Measurements from ENCODE around the gene S100A6.

S100A6 gene

DNA sequence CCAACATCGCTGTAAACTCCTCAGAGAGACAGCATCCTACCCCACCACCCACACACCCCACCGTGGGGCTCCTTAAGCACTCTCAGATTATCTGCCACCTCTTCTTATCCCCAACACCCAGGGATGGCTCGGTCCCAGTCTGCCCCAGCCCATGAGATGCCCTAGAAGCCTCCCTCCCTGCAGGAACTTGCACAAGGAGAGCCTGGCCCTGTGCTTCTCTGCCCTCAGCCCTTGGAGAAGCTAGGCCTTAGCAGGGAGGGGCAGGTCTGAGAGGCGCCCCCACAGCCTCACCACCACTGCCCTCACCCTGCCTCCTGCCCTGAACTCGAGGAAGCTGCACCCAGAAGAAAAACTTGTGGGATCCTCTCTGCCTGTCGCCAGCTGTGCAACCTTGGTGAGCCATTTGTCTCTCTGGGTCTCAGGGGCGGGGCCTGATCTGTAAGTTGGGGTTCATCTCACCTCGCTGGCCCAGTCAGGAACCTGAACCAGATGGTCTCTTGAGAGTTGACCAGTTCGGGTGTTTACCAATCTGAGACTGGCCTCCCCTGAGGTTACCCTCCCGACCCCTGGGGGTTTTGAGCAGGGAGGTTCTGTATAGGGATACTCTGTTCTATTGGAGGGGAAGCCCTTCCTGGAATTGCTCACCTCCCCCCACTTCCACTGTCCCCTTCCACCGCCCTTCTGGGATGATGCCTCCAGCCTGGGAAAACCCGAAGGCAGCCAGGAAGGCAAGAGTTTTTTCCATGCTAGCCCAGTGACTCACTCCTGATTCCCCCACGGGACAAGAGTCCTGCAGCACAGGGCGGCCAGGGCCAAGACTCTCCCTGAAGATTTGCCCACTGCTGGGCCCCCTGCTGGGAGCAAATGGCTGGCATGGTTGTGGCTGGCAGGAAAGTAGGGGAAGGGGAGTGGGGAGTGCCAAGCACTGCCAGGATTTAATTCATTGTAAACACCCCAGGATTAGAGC is 13.2 kb upstream of the S100A6 start, which contains the start of gene S100A3:
Gene S100A3 (minus strand): TSS at position 537 of the 967 bp plus-strand sequence. CDS start 773 bp downstream, outside the sequence.
- H3K36me3 ChIP-seq (ENCODE audit: low read length), result no peaks in the 10 kb centered on the region
- H3K9me3 ChIP-seq (ENCODE audit: insufficient read depth, low read length), result no peaks in the 10 kb centered on the region
- H3K27me3 ChIP-seq (ENCODE audit: low read length), result no peaks in the 10 kb centered on the region
- no peak within 1 kb of the TSS for H3K4me3 ChIP-seq (ENCODE audit: insufficient read depth, low read length, poor library complexity, severe bottlenecking)
- no peaks in the 10 kb centered on the region for H3K9me2 ChIP-seq (replicated peaks; ENCODE audit: insufficient read depth, low read length)
- H2AFZ ChIP-seq (ENCODE audit: low read depth, low read length, severe bottlenecking), result no peak within 1 kb of the TSS
- H4K20me1 ChIP-seq (ENCODE audit: low read depth, low read length), result no peaks in the 10 kb centered on the region
- H3K27ac ChIP-seq (ENCODE audit: low read depth, low read length), result no peak within 1 kb of the TSS
- H3F3A ChIP-seq (ENCODE audit: insufficient read depth), result no peaks in the 10 kb centered on the region
- no peak for TF ChIP-seq EZH2phosphoT487 (conservative IDR thresholded peaks at IDR 0.05; ENCODE audit: low read length)
- TF ChIP-seq, protein P1, sequence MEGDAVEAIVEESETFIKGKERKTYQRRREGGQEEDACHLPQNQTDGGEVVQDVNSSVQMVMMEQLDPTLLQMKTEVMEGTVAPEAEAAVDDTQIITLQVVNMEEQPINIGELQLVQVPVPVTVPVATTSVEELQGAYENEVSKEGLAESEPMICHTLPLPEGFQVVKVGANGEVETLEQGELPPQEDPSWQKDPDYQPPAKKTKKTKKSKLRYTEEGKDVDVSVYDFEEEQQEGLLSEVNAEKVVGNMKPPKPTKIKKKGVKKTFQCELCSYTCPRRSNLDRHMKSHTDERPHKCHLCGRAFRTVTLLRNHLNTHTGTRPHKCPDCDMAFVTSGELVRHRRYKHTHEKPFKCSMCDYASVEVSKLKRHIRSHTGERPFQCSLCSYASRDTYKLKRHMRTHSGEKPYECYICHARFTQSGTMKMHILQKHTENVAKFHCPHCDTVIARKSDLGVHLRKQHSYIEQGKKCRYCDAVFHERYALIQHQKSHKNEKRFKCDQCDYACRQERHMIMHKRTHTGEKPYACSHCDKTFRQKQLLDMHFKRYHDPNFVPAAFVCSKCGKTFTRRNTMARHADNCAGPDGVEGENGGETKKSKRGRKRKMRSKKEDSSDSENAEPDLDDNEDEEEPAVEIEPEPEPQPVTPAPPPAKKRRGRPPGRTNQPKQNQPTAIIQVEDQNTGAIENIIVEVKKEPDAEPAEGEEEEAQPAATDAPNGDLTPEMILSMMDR (IDR thresholded peaks at IDR 0.05; ENCODE audit: insufficient read depth, low read length, poor library complexity, severe bottlenecking), result no peak
- H3K4me2 ChIP-seq (ENCODE audit: low read depth, low read length, poor library complexity, severe bottlenecking), result no peak within 1 kb of the TSS
- H3K79me2 ChIP-seq (ENCODE audit: insufficient read depth, low read length), result no peaks in the 10 kb centered on the region
- no peak within 1 kb of the TSS for H3K9ac ChIP-seq (ENCODE audit: low read length)

DNA sequence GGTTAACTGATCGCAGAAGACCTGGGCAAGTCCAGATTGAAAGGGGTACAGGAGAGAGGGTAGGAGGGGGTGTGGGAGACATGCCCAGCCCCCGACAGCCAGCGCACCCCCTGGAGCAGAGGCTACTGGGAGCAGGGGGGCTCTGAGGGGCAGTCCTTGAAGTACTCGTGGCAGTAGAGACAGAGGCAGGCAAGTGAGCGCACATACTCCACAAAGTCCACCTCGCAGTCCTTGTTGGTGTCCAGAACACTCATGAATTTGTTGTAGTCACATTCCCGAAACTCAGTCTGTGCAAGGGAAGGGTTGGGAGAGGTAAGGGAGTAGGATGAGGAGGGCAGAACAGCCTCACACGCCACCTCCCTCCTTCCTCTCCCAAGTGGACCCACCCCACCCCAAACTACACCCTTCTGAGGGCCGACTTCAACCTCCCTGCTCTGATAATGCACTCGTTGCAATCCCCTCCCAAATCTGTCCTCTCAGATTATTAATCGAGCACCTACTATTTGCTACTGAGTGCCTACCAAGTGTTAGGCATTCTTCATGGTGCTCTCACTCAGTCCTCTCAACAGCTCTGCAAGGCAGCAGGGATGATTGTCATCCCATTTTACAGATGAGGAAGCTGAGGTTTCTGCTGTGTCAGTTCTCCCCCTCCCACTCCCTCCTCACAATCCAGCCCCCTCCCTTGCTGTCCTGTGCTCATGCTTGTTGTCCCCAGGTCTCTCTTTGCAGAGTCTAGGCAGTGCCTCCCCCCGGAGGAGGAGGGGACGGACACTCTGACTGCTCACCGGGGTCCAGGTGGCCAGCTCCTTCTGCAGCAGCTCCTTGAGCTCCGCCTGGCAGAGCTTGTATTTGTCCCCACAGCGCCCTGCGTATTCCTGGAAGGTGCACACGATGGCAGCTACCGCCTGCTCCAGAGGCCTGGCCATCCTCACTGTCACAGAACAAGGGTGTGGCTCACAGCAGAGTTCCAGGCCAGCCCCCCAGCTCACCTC is 12.1 kb upstream of the S100A6 start:
- H4K20me1 ChIP-seq (ENCODE audit: low read depth, low read length), result no peaks in the 10 kb centered on the region
- no peaks in the 10 kb centered on the region for H3K79me2 ChIP-seq (ENCODE audit: insufficient read depth, low read length)
- no peak for TF ChIP-seq EZH2phosphoT487 (conservative IDR thresholded peaks at IDR 0.05; ENCODE audit: low read length)
- TF ChIP-seq, protein P1 (IDR thresholded peaks at IDR 0.05; ENCODE audit: insufficient read depth, low read length, poor library complexity, severe bottlenecking), result no peak
- no peaks in the 10 kb centered on the region for H3K27me3 ChIP-seq (ENCODE audit: low read length)
- H3K4me3 ChIP-seq (ENCODE audit: insufficient read depth, low read length, poor library complexity, severe bottlenecking), result no peak overlapping the region
- no peaks in the 10 kb centered on the region for H3K9me3 ChIP-seq (ENCODE audit: insufficient read depth, low read length)
- no peak overlapping the region for H3K4me2 ChIP-seq (ENCODE audit: low read depth, low read length, poor library complexity, severe bottlenecking)
- H3K36me3 ChIP-seq (ENCODE audit: low read length), result no peaks in the 10 kb centered on the region
- no peak overlapping the region for H3K27ac ChIP-seq (ENCODE audit: low read depth, low read length)
- H3F3A ChIP-seq (ENCODE audit: insufficient read depth), result no peaks in the 10 kb centered on the region
- no peaks in the 10 kb centered on the region for H3K9me2 ChIP-seq (replicated peaks; ENCODE audit: insufficient read depth, low read length)
- no peak overlapping the region for H3K9ac ChIP-seq (ENCODE audit: low read length)
- no peak overlapping the region for H2AFZ ChIP-seq (ENCODE audit: low read depth, low read length, severe bottlenecking)

DNA sequence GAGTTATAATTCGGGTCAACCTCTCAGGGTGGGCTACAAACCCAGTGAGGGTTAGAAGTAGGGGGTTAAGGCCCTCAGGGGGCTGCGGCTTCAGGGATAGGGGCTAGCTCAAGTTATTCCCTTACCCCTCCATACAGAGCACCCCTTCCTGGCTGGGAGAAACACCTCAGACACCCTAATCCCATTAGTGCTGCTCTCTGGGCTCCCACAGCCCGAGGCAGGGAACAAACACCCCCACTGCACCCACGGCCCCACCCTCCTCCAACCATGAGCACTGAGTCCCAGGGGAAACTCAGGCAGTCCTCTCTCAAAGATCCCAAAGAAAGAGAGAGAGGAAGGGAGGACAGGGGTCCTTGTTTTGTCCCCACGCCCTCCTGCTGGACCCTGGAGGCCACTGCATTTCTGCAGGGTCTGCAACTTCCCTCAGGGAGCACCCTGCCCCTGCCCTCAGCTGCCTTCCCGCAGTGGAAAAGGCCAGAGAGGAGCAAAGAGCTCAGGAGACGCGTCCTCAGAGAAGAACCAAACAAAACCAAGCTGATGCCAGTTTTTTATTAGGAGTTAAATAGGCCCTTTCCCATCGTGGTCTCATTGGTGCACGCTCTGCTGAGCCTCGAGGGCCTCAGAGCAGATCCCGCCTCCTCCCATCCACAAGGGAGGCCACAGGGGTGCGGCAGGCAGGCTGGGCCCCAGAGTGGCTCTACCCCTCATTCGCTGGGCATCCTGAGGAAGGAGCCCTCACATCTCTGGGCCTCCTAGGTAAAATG is 11.2 kb upstream of the S100A6 start:
- Histone ChIP-seq H3K27ac (ENCODE audit: low read depth, low read length) (no peak overlapping the region), H2AFZ (ENCODE audit: low read depth, low read length, severe bottlenecking) (no peak overlapping the region)

More for the DNA sequence above, 11.2 kb upstream of the S100A6 start:
- H3F3A ChIP-seq (ENCODE audit: insufficient read depth), result no peaks in the 10 kb centered on the region
- H3K36me3 ChIP-seq (ENCODE audit: low read length), result no peaks in the 10 kb centered on the region
- no peak overlapping the region for H3K4me2 ChIP-seq (ENCODE audit: low read depth, low read length, poor library complexity, severe bottlenecking)
- no peaks in the 10 kb centered on the region for H3K79me2 ChIP-seq (ENCODE audit: insufficient read depth, low read length)
- H4K20me1 ChIP-seq (ENCODE audit: low read depth, low read length), result no peaks in the 10 kb centered on the region
- H3K4me3 ChIP-seq (ENCODE audit: insufficient read depth, low read length, poor library complexity, severe bottlenecking), result no peak overlapping the region
- no peaks in the 10 kb centered on the region for H3K9me3 ChIP-seq (ENCODE audit: insufficient read depth, low read length)
- H3K27me3 ChIP-seq (ENCODE audit: low read length), result no peaks in the 10 kb centered on the region
- TF ChIP-seq, protein P1 (IDR thresholded peaks at IDR 0.05; ENCODE audit: insufficient read depth, low read length, poor library complexity, severe bottlenecking), result no peak
- TF ChIP-seq EZH2phosphoT487 (conservative IDR thresholded peaks at IDR 0.05; ENCODE audit: low read length), result no peak
- H3K9ac ChIP-seq (ENCODE audit: low read length), result no peak overlapping the region
- no peaks in the 10 kb centered on the region for H3K9me2 ChIP-seq (replicated peaks; ENCODE audit: insufficient read depth, low read length)
